ENCODE results near the gene GM2A.

- TF ChIP-seq EZH2 (IDR thresholded peaks at IDR 0.05; ENCODE audit: low read depth, low read length, severe bottlenecking), result no peak
- TF ChIP-seq KDM1A (IDR thresholded peaks at IDR 0.05; ENCODE audit: borderline replicate concordance, low read length), result no peak
- TF ChIP-seq, protein P1, sequence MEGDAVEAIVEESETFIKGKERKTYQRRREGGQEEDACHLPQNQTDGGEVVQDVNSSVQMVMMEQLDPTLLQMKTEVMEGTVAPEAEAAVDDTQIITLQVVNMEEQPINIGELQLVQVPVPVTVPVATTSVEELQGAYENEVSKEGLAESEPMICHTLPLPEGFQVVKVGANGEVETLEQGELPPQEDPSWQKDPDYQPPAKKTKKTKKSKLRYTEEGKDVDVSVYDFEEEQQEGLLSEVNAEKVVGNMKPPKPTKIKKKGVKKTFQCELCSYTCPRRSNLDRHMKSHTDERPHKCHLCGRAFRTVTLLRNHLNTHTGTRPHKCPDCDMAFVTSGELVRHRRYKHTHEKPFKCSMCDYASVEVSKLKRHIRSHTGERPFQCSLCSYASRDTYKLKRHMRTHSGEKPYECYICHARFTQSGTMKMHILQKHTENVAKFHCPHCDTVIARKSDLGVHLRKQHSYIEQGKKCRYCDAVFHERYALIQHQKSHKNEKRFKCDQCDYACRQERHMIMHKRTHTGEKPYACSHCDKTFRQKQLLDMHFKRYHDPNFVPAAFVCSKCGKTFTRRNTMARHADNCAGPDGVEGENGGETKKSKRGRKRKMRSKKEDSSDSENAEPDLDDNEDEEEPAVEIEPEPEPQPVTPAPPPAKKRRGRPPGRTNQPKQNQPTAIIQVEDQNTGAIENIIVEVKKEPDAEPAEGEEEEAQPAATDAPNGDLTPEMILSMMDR (IDR thresholded peaks at IDR 0.05; ENCODE audit: control extremely low read depth in 1 of 3, insufficient read depth in 1 of 3, low read depth in 1 of 3, low read length in 3 of 3), result no peak
- TF ChIP-seq POLR2AphosphoS5 (IDR thresholded peaks at IDR 0.05; ENCODE audit: low read depth, low read length), result no peak
- TF ChIP-seq EP300 (IDR thresholded peaks at IDR 0.05; ENCODE audit: borderline replicate concordance in 1 of 2, low read depth in 2 of 2, low read length in 2 of 2), result no peak
- no peak for TF ChIP-seq JUND (IDR thresholded peaks at IDR 0.05; ENCODE audit: low read length)
- no peak for TF ChIP-seq MAFK (IDR thresholded peaks at IDR 0.05; ENCODE audit: low read depth, low read length)
- TF ChIP-seq RAD21 (IDR thresholded peaks at IDR 0.05 in 1 of 2, conservative IDR thresholded peaks at IDR 0.05 in 1 of 2; ENCODE audit: low read depth in 2 of 2, low read length in 2 of 2), result no peak
- TF ChIP-seq SP1 (IDR thresholded peaks at IDR 0.05; ENCODE audit: low read depth, low read length), result no peak
- no peak for TF ChIP-seq GTF2F1 (IDR thresholded peaks at IDR 0.05; ENCODE audit: borderline replicate concordance, low read depth, low read length)
- TF ChIP-seq CEBPB (IDR thresholded peaks at IDR 0.05; ENCODE audit: low read depth, low read length), result no peak
- no peak for TF ChIP-seq TAF1 (IDR thresholded peaks at IDR 0.05; ENCODE audit: low read depth, low read length)
- no peak for TF ChIP-seq POLR2A (IDR thresholded peaks at IDR 0.05; ENCODE audit: control extremely low read depth in 1 of 2, low read depth in 2 of 2, low read length in 2 of 2)
These were observed 30.8 kb upstream of the GM2A start for GRCh38 chr5:151222054-151222789.
